ENCODE results near the gene COL11A1. TPM values are rescaled to one million over a fixed set of nuclear protein-coding genes. Genes with fewer than 3 reads are reported as not detected.
"Not testable (repeated sequence)": the region's sequence is repeated elsewhere in the genome, so short reads cannot be mapped to it uniquely, and the experiment has no call there.

The COL11A1 gene
- polyA plus RNA-seq (2012; ENCODE audit: low read depth, missing spikeins): 0.05 TPM

GRCh38 chr1:103108376-103109150, at the start of gene COL11A1:
Gene COL11A1, minus strand, starts transcription at chr1:103108522. Its CDS starts 344 bp downstream, at chr1:103108178.
- DNase-seq (ENCODE audit: insufficient read length, low spot score) (no peak), FAIRE-seq (no peak)
- TF ChIP-seq PAX5 (IDR thresholded peaks at IDR 0.05; ENCODE audit: insufficient read depth, low read length, severe bottlenecking) (no peak), SPI1 (IDR thresholded peaks at IDR 0.05; ENCODE audit: low read depth, low read length) (no peak), POLR2AphosphoS5 (IDR thresholded peaks at IDR 0.05; ENCODE audit: low read depth, low read length) (no peak), TAF1 (IDR thresholded peaks at IDR 0.05; ENCODE audit: low read depth, low read length) (no peak)

- FAIRE-seq (no peak), DNase-seq (ENCODE audit: insufficient read length, low spot score) (no peak)
- TF ChIP-seq POLR2A (IDR thresholded peaks at IDR 0.05; ENCODE audit: low read depth, low read length) (no peak), POU2F2 (IDR thresholded peaks at IDR 0.05; ENCODE audit: low read depth, low read length) (no peak), PAX5 (IDR thresholded peaks at IDR 0.05; ENCODE audit: insufficient read depth, low read length, severe bottlenecking) (no peak), POLR2AphosphoS5 (IDR thresholded peaks at IDR 0.05; ENCODE audit: low read depth, low read length) (no peak), TAF1 (IDR thresholded peaks at IDR 0.05; ENCODE audit: low read depth, low read length) (no peak), SPI1 (IDR thresholded peaks at IDR 0.05; ENCODE audit: low read depth, low read length) (no peak)
These were observed 48.6 kb upstream of the COL11A1 start for GRCh38 chr1:103156966-103157365.

DNA sequence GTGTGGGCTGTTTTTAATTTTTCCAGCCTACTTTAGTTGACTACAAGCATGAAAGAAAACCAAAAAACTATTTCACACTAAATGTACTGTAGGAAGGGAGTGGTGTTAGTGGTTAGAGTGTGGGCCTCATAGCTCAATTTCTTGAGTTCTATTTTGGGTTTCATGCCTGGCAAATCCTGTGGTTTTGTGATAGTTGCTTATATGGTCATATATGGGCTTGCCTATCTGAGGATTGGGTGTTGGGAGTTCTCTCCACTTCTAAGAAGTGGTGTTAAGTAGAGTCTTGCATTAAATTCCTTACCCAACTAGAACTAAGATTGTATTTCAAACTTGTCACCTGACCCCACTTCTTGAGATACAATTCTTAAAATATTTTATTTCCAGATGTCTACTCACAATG, 37.8 kb upstream of the COL11A1 start:
- no peak for FAIRE-seq
- no peak for DNase-seq (ENCODE audit: insufficient read length, low spot score)
- TF ChIP-seq POLR2AphosphoS5 (IDR thresholded peaks at IDR 0.05; ENCODE audit: low read depth, low read length): no peak
- no peak for TF ChIP-seq TAF1 (IDR thresholded peaks at IDR 0.05; ENCODE audit: low read depth, low read length)
- TF ChIP-seq POU2F2 (IDR thresholded peaks at IDR 0.05; ENCODE audit: low read depth, low read length): no peak
- TF ChIP-seq SPI1 (IDR thresholded peaks at IDR 0.05; ENCODE audit: low read depth, low read length): no peak
- no peak for TF ChIP-seq PAX5 (IDR thresholded peaks at IDR 0.05; ENCODE audit: insufficient read depth, low read length, severe bottlenecking)
- no peak for TF ChIP-seq POLR2A (IDR thresholded peaks at IDR 0.05; ENCODE audit: low read depth, low read length)

GRCh38 chr1:103145449-103145848, 37.1 kb upstream of the COL11A1 start:
- FAIRE-seq: no peak

GRCh38 chr1:103144681-103145080, 36.4 kb upstream of the COL11A1 start:
- no peak for FAIRE-seq

More at GRCh38 chr1:103145449-103145848, 37.1 kb upstream of the COL11A1 start:
- TF ChIP-seq POU2F2 (IDR thresholded peaks at IDR 0.05; ENCODE audit: low read depth, low read length) (no peak), POLR2AphosphoS5 (IDR thresholded peaks at IDR 0.05; ENCODE audit: low read depth, low read length) (no peak), SPI1 (IDR thresholded peaks at IDR 0.05; ENCODE audit: low read depth, low read length) (no peak), PAX5 (IDR thresholded peaks at IDR 0.05; ENCODE audit: insufficient read depth, low read length, severe bottlenecking) (no peak), POLR2A (IDR thresholded peaks at IDR 0.05; ENCODE audit: low read depth, low read length) (no peak), TAF1 (IDR thresholded peaks at IDR 0.05; ENCODE audit: low read depth, low read length) (no peak)
- DNase-seq (ENCODE audit: insufficient read length, low spot score): no peak

DNA sequence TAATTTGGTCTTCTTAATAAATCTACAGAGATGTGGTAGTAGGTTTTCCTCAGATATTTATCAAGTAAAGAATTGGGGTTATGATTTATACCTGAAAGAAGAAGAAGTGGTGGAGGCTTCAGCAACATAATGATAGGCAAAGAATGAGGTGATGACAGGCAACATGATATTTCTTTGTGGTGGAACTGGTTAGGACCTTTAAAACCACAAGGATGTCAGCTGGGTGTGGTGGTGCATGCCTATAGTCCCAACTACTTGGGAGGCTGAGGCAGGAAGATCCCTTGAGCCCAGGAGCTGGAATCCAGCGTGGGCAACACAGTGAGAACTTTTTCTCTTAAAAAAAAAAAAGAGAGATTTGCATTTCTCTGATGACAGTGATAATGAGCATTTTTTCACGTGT, 34.1 kb upstream of the COL11A1 start:
- no peak for DNase-seq (ENCODE audit: insufficient read length, low spot score)
- no peak for TF ChIP-seq PAX5 (IDR thresholded peaks at IDR 0.05; ENCODE audit: insufficient read depth, low read length, severe bottlenecking)
- no peak for TF ChIP-seq POLR2A (IDR thresholded peaks at IDR 0.05; ENCODE audit: low read depth, low read length)
- TF ChIP-seq POLR2AphosphoS5 (IDR thresholded peaks at IDR 0.05; ENCODE audit: low read depth, low read length): no peak
- no peak for TF ChIP-seq POU2F2 (IDR thresholded peaks at IDR 0.05; ENCODE audit: low read depth, low read length)
- TF ChIP-seq SPI1 (IDR thresholded peaks at IDR 0.05; ENCODE audit: low read depth, low read length): no peak
- no peak for TF ChIP-seq TAF1 (IDR thresholded peaks at IDR 0.05; ENCODE audit: low read depth, low read length)
- FAIRE-seq: no peak

More at GRCh38 chr1:103144681-103145080, 36.4 kb upstream of the COL11A1 start:
- TF ChIP-seq SPI1 (IDR thresholded peaks at IDR 0.05; ENCODE audit: low read depth, low read length) (no peak), POLR2AphosphoS5 (IDR thresholded peaks at IDR 0.05; ENCODE audit: low read depth, low read length) (no peak), POU2F2 (IDR thresholded peaks at IDR 0.05; ENCODE audit: low read depth, low read length) (no peak), PAX5 (IDR thresholded peaks at IDR 0.05; ENCODE audit: insufficient read depth, low read length, severe bottlenecking) (no peak), POLR2A (IDR thresholded peaks at IDR 0.05; ENCODE audit: low read depth, low read length) (no peak), TAF1 (IDR thresholded peaks at IDR 0.05; ENCODE audit: low read depth, low read length) (no peak)
- no peak for DNase-seq (ENCODE audit: insufficient read length, low spot score)

DNA sequence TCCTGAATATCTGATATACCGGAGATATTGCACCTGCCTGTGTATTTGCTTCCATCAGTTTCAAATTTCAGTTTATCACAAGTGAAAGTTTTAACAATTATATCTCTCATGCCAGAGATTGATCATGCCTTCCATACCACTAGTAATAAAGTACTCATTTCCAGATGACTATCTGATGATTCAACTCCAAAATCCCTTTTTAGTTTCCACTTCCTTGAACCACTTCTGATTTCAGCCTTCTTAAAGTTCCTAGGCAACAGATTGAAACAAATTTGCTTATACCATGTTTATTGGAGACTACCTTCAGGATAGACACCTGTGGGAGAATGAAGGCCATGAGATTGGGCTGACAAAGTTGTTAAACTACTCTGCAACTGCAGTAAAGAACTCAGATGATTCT, 21.5 kb upstream of the COL11A1 start:
- no peak for TF ChIP-seq TAF1 (IDR thresholded peaks at IDR 0.05; ENCODE audit: low read depth, low read length)
- no peak for TF ChIP-seq POU2F2 (IDR thresholded peaks at IDR 0.05; ENCODE audit: low read depth, low read length)
- TF ChIP-seq PAX5 (IDR thresholded peaks at IDR 0.05; ENCODE audit: insufficient read depth, low read length, severe bottlenecking): no peak
- TF ChIP-seq SPI1 (IDR thresholded peaks at IDR 0.05; ENCODE audit: low read depth, low read length): no peak
- no peak for TF ChIP-seq POLR2AphosphoS5 (IDR thresholded peaks at IDR 0.05; ENCODE audit: low read depth, low read length)
- FAIRE-seq (no peak), DNase-seq (ENCODE audit: insufficient read length, low spot score) (no peak)

DNA sequence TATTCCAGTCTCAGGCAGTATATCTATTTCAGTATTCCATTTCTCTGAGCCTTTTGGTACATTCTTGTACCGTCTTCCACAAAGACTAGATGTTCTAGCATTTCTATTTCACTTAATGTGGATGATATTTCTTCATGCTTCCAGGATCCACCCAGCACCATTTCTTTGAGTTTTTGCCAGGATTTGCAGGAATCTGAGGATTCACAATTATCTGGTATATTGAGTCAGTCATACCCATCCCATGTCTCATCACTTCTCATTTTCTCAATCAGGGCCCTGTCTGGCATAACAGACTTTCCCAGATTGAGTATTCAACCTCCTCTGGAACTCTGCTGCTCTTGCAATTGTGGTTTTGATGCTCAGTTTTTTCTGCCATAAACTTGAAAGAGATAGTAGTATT, 20.9 kb upstream of the COL11A1 start:
- DNase-seq (ENCODE audit: insufficient read length, low spot score): no peak
- no peak for FAIRE-seq
- TF ChIP-seq POLR2A (IDR thresholded peaks at IDR 0.05; ENCODE audit: low read depth, low read length) (no peak), SPI1 (IDR thresholded peaks at IDR 0.05; ENCODE audit: low read depth, low read length) (no peak), TAF1 (IDR thresholded peaks at IDR 0.05; ENCODE audit: low read depth, low read length) (no peak), POLR2AphosphoS5 (IDR thresholded peaks at IDR 0.05; ENCODE audit: low read depth, low read length) (no peak), POU2F2 (IDR thresholded peaks at IDR 0.05; ENCODE audit: low read depth, low read length) (no peak), PAX5 (IDR thresholded peaks at IDR 0.05; ENCODE audit: insufficient read depth, low read length, severe bottlenecking) (no peak)

DNA sequence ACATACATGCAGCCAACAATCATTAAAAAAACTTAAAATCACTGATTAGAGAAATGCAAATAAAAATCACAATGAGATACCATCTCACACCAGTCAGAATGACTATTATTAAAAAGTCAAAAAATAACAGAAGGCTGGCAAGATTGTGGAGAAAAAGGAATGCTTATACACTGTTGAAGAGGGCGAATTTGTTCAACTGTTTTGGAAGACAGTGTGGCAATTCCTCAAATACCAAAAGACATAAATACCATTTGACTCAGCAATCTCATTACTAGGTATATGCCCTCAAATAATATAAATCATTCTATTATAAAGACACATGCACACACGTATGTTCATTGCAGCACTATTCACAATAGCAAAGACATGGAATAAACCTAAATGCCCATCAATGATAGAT, 19.9 kb upstream of the COL11A1 start:
- FAIRE-seq; DNase-seq (ENCODE audit: insufficient read length, low spot score): not testable (repeated sequence)

GRCh38 chr1:103125219-103125618, 16.9 kb upstream of the COL11A1 start:
- FAIRE-seq (no peak), DNase-seq (ENCODE audit: insufficient read length, low spot score) (no peak)
- TF ChIP-seq PAX5 (IDR thresholded peaks at IDR 0.05; ENCODE audit: insufficient read depth, low read length, severe bottlenecking): no peak
